NCI-H2081 (cell line): Measurements from ENCODE around the gene DOLPP1.

Experiments used
- DNase-seq, 2 experiments: peaks; one replicate each; lab custom pipeline; 2025; lab: John Stamatoyannopoulos, UW

The DOLPP1 gene

GRCh38 chr9:129064499-129064908, 16.4 kb upstream of the DOLPP1 start:
- no peak for DNase-seq

- DNase-seq = no peak
Observed at GRCh38 chr9:129068110-129068509, 12.8 kb upstream of the DOLPP1 start.

DNA sequence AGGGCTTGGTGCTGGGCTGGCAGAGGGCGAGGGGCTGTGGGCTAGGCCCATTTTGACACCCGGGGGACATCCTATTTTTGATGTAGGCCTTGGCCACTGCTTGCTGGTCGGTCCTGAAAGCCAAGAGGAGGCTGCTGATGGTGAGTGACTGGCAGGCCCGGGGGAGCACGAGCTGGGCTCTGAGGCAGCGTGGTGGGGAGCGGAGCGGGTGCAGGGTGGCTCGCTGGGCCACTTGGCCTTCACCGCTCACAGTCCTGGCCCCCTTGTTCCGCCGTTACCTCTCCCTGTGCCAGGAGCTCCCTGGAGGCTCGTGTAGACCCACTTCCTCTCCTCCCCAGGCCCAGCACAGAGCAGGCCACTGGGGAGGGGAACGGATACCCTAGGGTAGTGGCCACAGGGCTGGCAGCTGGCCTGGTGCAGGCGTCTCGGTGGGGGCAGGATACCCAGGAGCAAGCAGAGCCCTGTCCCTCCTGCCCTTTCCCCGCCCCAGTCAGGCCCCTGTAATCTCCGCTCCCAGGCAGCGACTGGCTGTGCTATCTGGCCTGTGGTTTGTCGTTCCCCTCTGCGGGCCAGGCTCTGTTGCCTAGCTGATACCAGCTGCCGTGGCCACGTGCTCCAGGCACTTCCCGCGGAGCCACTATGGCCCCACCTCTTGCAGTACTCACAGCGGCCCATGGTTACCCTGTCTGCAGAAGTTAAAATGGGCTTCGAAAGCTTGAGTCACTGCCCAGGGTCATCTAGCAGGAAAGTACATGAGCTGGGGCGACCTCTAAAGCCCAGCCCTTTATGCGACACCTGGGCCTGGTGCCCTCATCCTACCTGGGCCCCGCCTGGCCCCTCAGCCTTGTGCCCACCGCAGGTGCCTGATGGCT, 11.7 kb upstream of the DOLPP1 start:
- DNase-seq = no peak

DNA sequence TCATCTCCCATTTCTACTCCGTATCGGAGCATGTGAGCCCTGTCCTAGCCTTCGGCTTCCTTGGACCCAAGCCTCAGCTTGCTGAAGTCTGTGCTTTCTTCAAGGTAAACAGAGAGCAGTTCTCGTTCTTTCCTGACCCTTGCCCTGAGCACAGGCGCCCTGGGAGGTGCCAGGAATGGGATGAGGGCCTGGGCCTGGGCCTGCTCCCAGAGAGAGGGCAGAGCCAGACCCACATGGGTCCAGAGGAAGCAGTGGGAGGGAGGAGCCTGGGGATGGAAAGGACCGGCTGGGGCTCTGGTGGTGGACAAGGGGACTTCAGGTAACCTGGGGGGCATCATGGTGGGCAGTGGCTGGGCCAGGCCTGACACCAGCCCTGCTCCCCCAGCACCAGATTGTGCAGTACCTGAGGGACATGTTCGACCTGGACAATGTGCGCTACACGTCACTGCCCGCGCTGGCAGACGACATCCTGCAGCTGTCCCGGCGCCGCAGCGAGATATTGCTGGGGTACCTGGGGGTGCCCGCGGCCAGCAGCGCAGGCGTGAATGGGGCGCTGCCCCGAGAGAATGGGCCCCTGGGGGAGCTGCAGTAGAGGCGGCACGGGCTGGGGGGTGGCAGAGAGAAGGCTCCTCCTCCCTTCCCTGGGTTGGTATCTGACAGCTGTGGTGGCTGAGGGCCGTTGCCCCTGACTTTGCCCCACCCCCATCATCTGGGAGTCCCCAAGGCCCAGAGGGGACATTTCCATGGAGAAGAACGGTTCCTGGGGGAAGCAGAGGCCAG, 10.9 kb upstream of the DOLPP1 start:
- DNase-seq = no peak

- DNase-seq = no peak
Observed at GRCh38 chr9:129070696-129071525, 10.0 kb upstream of the DOLPP1 start.

GRCh38 chr9:129071526-129072126, 9.3 kb upstream of the DOLPP1 start:
- no peak for DNase-seq

GRCh38 chr9:129072171-129072570, 8.7 kb upstream of the DOLPP1 start:
- no peak for DNase-seq

- no peak for DNase-seq
Observed at GRCh38 chr9:129073404-129073803, 7.5 kb upstream of the DOLPP1 start.

DNA sequence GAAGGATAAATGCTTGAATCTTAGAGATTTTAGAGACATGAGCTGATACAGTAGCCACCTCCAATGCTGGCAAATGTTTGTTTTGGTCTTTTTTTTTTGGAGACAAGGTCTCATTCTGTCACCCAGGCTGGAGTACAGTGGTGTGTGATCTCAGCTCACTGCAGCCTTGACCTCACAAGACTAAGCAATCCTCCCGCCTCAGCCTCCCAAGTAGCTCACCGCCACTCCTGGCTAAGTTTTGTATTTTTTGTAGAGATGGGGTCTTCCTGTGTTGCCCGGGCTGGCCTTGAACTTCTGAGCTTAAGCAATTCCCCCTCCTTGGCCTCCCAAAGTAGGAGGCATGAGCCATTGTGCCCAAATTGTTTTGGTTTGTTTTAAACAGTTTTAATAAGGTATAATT, 6.8 kb upstream of the DOLPP1 start:
- no peak for DNase-seq

DNA sequence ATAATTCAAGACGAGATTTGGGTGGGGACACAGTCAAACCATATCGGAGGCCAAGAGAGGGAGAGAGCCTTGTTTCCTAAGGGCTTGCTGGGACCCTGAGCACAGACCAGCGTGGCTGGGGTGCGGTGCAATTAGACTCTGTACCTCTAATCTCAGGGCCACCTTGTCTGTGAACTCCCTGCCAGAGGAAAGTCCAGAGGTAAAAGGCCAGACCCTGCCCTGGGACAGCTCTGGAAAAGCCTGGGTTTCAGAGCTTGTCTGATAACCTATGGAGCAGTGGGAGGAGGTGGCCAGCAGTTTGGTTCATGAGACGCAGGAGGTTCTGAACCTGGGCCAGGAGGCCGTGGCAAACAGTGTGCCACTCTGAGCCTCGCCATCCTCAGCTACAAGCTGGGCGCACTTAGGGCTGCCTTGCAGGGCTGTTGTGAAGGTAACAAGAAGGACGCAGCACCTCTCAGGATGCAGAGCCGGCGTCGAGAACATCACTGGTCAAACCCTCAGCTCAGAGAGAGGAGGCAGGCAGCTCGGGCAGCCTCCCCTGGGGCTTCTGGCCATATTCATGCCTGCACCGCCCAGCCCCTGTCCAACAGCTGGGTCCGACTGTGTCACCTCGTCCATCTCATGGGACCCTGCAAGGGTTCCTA, 4.8 kb upstream of the DOLPP1 start:
- DNase-seq = no peak

DNA sequence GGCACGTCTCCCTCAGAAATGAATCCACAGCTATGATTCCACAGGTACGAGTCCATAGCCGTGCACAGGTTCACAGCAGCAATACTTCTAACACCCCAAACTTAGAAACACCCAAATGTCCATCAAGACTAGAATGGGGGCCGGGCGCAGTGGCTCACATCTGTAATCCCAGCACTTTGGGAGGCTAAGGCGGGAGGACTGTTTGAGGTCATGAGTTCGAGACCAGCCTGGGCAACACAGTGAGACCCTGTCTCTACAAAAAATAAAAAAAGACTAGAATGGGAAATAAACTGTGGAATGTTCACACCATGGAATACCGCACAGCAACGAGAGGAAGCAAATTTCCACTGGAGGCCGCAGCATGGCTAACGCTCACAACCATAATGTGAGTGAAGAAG, 4.3 kb upstream of the DOLPP1 start:
- DNase-seq = no peak

DNA sequence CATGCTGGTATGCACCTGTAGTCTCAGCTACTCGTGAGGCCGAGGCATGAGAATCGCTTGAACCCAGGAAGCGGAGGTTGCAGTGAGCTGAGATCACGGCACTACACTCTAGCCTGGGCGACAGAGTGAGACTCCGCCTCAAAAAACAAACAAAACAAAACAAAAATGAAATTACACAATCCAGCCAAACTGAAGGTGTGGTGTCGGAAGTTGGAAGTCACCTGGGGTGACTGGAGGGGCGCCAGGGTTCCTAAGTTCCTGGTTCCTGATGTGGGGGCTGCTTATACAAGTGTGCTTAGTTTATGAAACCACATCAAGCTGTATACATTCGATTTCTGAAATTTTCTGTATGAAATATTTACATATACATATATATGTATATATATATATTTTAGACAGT, 3.7 kb upstream of the DOLPP1 start:
- DNase-seq = no peak

GRCh38 chr9:129078691-129079503, 2.0 kb upstream of the DOLPP1 start:
- DNase-seq = no peak

DNA sequence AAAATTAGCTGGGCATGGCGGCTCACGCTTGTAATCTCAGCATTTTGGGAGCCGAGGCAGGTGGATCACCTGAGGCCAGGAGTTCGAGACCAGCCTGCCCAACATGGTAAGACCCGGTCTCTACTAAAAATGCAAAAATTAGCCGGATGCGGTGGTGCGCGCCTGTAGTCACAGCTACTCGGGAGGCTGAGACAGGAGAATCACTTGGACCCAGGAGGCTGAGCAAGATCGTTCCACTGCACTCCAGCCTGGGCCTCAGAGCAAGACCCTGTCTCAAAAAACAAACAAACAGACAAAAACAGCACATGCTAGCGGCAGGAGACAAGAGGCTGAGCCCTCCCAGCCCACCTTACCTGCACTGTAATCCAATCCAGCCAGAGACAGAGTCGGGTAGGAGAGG, 1.1 kb upstream of the DOLPP1 start:
- DNase-seq = no peak

GRCh38 chr9:129080298-129080600, 662 bp upstream of the DOLPP1 start:
- DNase-seq = no peak

- no peak for DNase-seq
Observed at GRCh38 chr9:129081388-129081904, 535 bp downstream of the DOLPP1 start.

DNA sequence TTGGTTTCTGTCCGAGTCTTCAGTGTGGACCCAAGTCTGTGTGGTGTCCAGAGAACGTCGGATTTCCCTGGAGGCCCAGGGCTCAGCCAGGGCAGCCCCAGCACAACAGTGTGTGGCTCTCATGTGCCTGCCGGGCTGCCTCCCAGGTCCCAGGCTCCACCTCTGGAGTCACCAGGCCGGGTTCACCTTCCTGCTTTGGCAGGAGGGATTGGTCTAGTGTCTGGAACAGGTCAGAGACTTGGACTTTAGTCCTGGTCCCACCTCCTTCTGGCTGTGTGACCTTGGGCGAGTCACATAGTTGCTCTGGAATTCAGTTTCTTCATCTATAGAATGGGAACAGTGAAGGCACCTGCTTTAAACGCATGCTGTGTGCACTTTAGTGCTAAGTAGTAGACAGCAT, 3.2 kb downstream of the DOLPP1 start:
- DNase-seq = no peak

DNA sequence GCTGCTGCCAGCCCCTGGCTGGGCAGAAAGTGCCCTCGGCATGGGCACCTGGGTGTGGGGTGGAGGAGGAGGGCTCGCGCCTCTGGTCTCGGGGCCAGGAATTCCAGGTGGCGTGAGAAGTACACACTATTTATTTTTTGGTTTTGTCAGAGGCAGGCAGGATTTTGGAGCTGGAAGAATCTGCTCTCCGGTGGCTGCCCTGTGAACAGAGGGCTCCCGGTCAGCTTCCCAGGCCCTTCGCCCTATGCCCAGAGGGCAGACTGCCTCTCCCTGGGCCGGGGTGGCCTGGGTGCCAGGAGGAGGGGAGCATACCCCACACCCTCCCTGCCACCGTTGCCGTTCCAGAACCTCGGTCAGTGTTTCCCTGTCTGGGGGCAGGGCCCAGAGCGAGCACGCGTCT, 8.3 kb downstream of the DOLPP1 start:
- DNase-seq = no peak

GRCh38 chr9:129093602-129094386, 12.9 kb downstream of the DOLPP1 start:
- DNase-seq = no peak
